Psoas muscle (tissue), 8 donors: ENCODE data around the gene DEPDC5. TPM values are rescaled to one million over a fixed set of nuclear protein-coding genes. Genes with fewer than 3 reads are reported as not detected.
A peak's percentile ranks its signal among the peaks of the same experiment; 100 is the strongest.

Experiments used
- ATAC-seq, 4 donors: fragments of 200-7000 bp; cut with Tn5 transposase; one replicate each; pipeline ENCODE4 v1.9.1; 2020; ENCODE audit warnings: moderate library complexity in 3 of 4, mild to moderate bottlenecking in 2 of 4
- DNase-seq, 2 donors: peaks; one replicate each; pipeline ENCODE4 v3.0.0-alpha.2; 2020
- H3K27ac ChIP-seq: fragments of 200-600 bp; one replicate; pipeline ENCODE4 v1.8.0; 2022
- H3K27me3 ChIP-seq, 3 donors: fragments of 200-600 bp in 1 of 3; one replicate each; pipeline versions ENCODE4 v1.6.1 to v1.8.0; 2013 to 2022; ENCODE audit warnings: low read length in 2 of 3, mild to moderate bottlenecking in 2 of 3, moderate library complexity in 1 of 3; ENCODE audit not compliant: insufficient read depth in 3 of 3
- H3K36me3 ChIP-seq, 2 donors: fragments of 200-600 bp in 1 of 2; one replicate each; pipeline versions ENCODE4 v1.6.1 to v1.8.0; 2013 to 2022; ENCODE audit warnings: low read depth in 1 of 2, mild to moderate bottlenecking in 1 of 2, moderate library complexity in 1 of 2; ENCODE audit not compliant: insufficient read depth in 1 of 2
- H3K4me1 ChIP-seq: fragments of 200-600 bp; one replicate; pipeline ENCODE4 v1.8.0; 2022
- H3K4me3 ChIP-seq: fragments of 200-600 bp; one replicate; pipeline ENCODE4 v1.8.0; 2022; ENCODE audit warnings: mild to moderate bottlenecking
- H3K9me3 ChIP-seq: fragments of 200-600 bp; one replicate; pipeline ENCODE4 v1.8.0; 2022
- WGBS, 3 donors: extraction: QIAGEN DNeasy Blood & Tissue Kit; methylation state at CpG; one replicate each; pipeline versions ENCODE4 v1.1.6 to v1.1.7; 2013; 5-methylcytosine and 5-hydroxymethylcytosine counted together
- intact Hi-C, 2 donors: fragments of 100-400 bp; cut with DNase I; formaldehyde crosslinking; loops; one replicate each; pipeline versions ENCODE4 v1.11.0 to v1.14.2; 2022
- polyA plus RNA-seq, 3 donors: library from polyadenylated mRNA; stranded (reverse); fragments of 200-250 nt; gene quantifications; one replicate each; pipeline ENCODE4 v1.2.3, GENCODE V29; 2013
- total RNA-seq, 4 donors: library from RNA; stranded (reverse); fragmentation: NEBNext Ultra II Directional in 2 of 4; extraction: Animal tissue kit (Norgen Biotek cat#: 25700) in 2 of 4; gene quantifications; one replicate each; pipeline versions ENCODE4 v1.2.1 to v1.2.4, GENCODE V29; 2021 to 2023
- TF ChIP-seq, protein P1 (sequence below): fragments of 200-600 bp; IDR thresholded peaks from one replicate; pipeline ENCODE4 v1.8.0; 2022; ENCODE audit warnings: antibody characterized with exemption
- donor health status: healthy with polysubstance abuse.
- donor health status: DM: no; HTN: no; CAD: no; lungs with moderate emphysema.
- donor health status: Bipolar disorder and iron deficiency.
- donor health status: healthy.
- donor health status: DM: yes; HTN: yes; CAD: no.
- donor health status: DM: no; HTN: no; CAD: no.
- donor health status: DM: no; HTN: no; CAD: no.
- donor health status: DM: yes; HTN: yes; CAD: no.

DEPDC5 gene
- total and polyA plus RNA-seq, 7 donors = 6.3 to 15.6 (median 9.1) TPM

DNA sequence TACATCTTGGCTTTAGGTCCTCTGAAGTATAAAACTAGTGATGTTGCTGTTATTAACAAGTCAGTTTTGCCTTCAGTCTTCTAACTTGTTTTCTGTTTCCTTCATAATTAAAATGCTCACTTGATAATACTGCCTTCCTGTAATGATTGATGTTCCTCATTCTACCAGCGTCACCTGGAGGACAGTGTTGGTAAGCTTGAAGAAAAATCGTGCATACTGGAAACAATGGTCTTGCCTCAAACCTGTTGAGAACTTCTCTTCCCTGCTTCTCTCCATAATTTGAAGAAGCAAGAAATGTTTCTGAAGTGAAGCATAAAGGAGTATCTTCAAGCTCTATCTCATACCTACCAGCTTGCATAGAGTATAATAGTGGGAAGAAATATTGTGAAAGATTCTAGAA, 193.5 kb downstream of the DEPDC5 start:
- Histone ChIP-seq H3K27me3 (no peaks in the 10 kb centered on the region), H3K36me3 (peaks cover 0 to 40% of the 10 kb centered on the region in 2 donors), H3K9me3 (no peaks in the 10 kb centered on the region), H3K4me3 (peak overlapping the region; percentile 98), H3K4me1 (peaks cover 45% of the 10 kb centered on the region), H3K27ac (no peak overlapping the region)
- 50 to 52% (median 51%) methylated on average over 2 of the region's 2 CpGs for WGBS, 3 donors
- DNase-seq (no peak), ATAC-seq (no peak)
- TF ChIP-seq, protein P1, sequence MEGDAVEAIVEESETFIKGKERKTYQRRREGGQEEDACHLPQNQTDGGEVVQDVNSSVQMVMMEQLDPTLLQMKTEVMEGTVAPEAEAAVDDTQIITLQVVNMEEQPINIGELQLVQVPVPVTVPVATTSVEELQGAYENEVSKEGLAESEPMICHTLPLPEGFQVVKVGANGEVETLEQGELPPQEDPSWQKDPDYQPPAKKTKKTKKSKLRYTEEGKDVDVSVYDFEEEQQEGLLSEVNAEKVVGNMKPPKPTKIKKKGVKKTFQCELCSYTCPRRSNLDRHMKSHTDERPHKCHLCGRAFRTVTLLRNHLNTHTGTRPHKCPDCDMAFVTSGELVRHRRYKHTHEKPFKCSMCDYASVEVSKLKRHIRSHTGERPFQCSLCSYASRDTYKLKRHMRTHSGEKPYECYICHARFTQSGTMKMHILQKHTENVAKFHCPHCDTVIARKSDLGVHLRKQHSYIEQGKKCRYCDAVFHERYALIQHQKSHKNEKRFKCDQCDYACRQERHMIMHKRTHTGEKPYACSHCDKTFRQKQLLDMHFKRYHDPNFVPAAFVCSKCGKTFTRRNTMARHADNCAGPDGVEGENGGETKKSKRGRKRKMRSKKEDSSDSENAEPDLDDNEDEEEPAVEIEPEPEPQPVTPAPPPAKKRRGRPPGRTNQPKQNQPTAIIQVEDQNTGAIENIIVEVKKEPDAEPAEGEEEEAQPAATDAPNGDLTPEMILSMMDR = peak; percentile 30
- intact Hi-C loops = no loop called here

DNA sequence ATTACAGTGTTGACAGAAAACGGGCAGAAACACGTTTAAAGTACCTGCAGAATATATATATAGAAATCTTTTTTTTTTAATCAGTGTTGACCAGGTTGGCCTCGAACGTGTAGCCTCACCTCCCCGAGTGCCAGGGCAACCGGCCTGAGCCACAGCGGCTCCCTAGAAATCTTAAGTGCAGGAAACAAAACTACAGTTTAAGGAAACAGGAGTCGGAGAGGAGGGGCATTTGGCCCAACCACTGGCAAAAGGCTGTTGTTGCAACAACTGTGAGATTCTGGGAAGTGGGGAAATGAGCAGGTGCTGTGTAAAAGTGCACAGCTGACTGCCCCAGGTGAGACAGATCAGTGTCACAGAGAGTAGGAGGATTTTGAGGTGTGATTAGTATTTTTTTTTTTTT, 194.2 kb downstream of the DEPDC5 start:
- WGBS, 3 donors = 58 to 70% (median 65%) methylated on average over 8 of the region's 8 CpGs
- Histone ChIP-seq H3K36me3 (peaks cover 0 to 40% of the 10 kb centered on the region in 2 donors), H3K4me1 (peaks cover 52% of the 10 kb centered on the region), H3K27me3 (no peaks in the 10 kb centered on the region), H3K27ac (no peak overlapping the region), H3K9me3 (no peaks in the 10 kb centered on the region), H3K4me3 (no peak overlapping the region)
- ATAC-seq (no peak), DNase-seq (no peak)
- TF ChIP-seq, protein P1 = no peak
- intact Hi-C loops = no loop called here

DNA sequence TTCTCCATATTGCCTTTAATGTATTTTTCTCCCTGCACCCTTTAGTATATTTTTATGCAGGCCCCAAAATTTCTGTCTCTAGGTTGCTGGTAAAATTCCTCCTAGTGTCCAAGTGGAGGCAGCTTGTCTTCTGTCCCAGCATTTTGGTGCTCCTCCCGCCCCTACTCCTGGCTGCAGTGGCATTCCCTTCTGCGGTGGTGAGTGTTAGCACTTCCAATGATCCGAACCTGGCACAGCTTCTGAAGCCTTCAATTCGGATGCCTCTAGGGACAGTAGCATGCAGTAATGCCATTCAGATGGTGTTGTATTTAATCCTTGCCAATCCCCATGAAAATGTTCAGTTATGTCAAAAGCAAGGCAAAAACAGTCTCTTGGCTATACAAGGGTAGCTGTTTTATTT, 196.4 kb downstream of the DEPDC5 start:
- Histone ChIP-seq H3K4me3 (no peak overlapping the region), H3K27me3 (no peaks in the 10 kb centered on the region), H3K4me1 (peaks cover 70% of the 10 kb centered on the region), H3K9me3 (no peaks in the 10 kb centered on the region), H3K36me3 (peaks cover 0 to 40% of the 10 kb centered on the region in 2 donors), H3K27ac (no peak overlapping the region)
- ATAC-seq (no peak), DNase-seq (no peak)
- WGBS, 3 donors = 25 to 35% (median 29%) methylated on average over 4 of the region's 4 CpGs
- intact Hi-C loops = no loop called here
- TF ChIP-seq, protein P1 = no peak

DNA sequence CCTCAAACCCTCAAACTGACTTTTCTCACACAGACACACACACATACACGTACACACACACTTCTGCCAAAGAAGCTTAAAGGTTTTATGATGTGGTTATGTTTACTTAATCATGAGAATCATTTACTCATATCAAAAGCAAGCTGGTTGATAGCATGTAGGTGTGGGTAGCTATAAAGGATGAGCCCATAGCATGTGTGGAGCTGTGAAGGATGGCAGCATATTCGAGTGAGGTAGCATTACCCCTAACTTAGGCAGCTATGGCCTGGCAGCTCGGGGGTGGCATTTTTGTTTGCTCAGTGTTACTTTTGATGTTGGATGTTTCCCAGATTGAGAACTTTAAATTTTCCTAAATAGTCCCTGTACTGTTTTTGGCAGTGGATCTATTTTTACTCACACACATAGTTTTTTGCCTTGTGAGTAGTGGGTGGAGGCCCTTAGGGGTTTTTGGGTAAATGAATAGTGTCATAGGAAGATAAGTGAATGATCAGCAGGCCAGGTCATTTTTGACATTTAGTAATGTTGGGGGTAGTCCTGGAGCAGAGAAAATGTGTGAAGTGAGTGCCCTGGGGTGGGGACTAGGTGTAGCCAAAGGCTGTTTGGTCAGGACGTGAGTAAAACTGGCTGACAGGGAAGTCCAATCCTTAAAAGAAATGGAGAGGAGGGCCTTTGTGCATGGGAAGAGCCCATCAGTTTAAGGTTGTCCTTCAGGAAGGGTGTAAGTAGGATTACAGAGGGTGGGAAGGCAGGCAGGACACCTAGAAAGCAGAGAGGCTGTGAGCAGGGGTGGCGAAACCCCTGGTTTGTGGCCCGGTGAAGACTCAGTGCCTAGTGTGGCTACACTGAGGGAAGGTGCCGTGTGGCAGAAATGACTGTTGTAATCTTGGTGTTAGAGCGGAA, 197.6 kb downstream of the DEPDC5 start:
- no peak overlapping the region for H3K4me3 ChIP-seq
- intact Hi-C loops = no loop called here
- peaks cover 58% of the 10 kb centered on the region for H3K4me1 ChIP-seq
- TF ChIP-seq, protein P1 = no peak
- WGBS, 3 donors = 85 to 89% (median 89%) methylated on average over 8 of the region's 8 CpGs
- no peak for ATAC-seq
- H3K9me3 ChIP-seq = no peaks in the 10 kb centered on the region
- peak overlapping the region; percentile 75 for H3K27ac ChIP-seq
- DNase-seq = no peak
- peaks cover 2 to 44% of the 10 kb centered on the region in 2 donors for H3K36me3 ChIP-seq
- H3K27me3 ChIP-seq = no peaks in the 10 kb centered on the region
